Upper lobe of left lung (tissue), 6 donors: Measurements from ENCODE around the gene NPHP3. TPM values are rescaled to one million over a fixed set of nuclear protein-coding genes. Genes with fewer than 3 reads are reported as not detected.
"Not testable (repeated sequence)": the region's sequence is repeated elsewhere in the genome, so short reads cannot be mapped to it uniquely, and the experiment has no call there.

Experiments
- ATAC-seq, 2 donors: fragments of 200-7000 bp; cut with Tn5 transposase; one replicate each; pipeline ENCODE4 v1.9.1; 2022; ENCODE audit warnings: mild to moderate bottlenecking in 2 of 2, moderate library complexity in 2 of 2; ENCODE audit not compliant: low FRiP score in 2 of 2
- DNase-seq, 2 donors: peaks; one replicate each; pipeline ENCODE4 v3.0.0-alpha.2; 2019 to 2020
- H3K27ac ChIP-seq, 4 donors: fragments of 200-600 bp; sonication (generic); one replicate each; pipeline ENCODE4 v1.5.1; 2016 to 2019
- H3K27me3 ChIP-seq, 4 donors: fragments of 200-600 bp; sonication (generic); one replicate each; pipeline ENCODE4 v1.5.1; 2017 to 2019
- H3K36me3 ChIP-seq, 4 donors: fragments of 200-600 bp; sonication (generic); one replicate each; pipeline ENCODE4 v1.5.1; 2016 to 2019
- H3K4me1 ChIP-seq, 4 donors: fragments of 200-600 bp; sonication (generic); one replicate each; pipeline ENCODE4 v1.5.1; 2018 to 2019
- H3K4me3 ChIP-seq, 4 donors: fragments of 200-600 bp; sonication (generic); one replicate each; pipeline ENCODE4 v1.5.1; 2017 to 2019; ENCODE audit warnings: mild to moderate bottlenecking in 2 of 4, moderate library complexity in 1 of 4
- H3K9me3 ChIP-seq, 4 donors: fragments of 200-600 bp; sonication (generic); one replicate each; pipeline ENCODE4 v1.5.1; 2018 to 2019
- CTCF ChIP-seq, 6 experiments: fragments of 450-650 bp in 4 of 6; fragments of 200-600 bp in 2 of 6; sonication (generic) in 2 of 6; IDR thresholded peaks; one replicate each; pipeline ENCODE4 v1.5.1; 2016 to 2019; ENCODE audit warnings: antibody characterized with exemption in 6 of 6
- EP300 ChIP-seq, 4 donors: sonication (generic); formaldehyde crosslinking; IDR thresholded peaks; one replicate each; pipeline ENCODE4 v1.5.1; 2017; ENCODE audit warnings: antibody characterized with exemption in 4 of 4, control low read depth in 2 of 4
- POLR2A ChIP-seq, 4 donors: fragments of 450-650 bp; IDR thresholded peaks; one replicate each; pipeline ENCODE4 v1.5.1; 2016 to 2017; ENCODE audit warnings: antibody characterized with exemption in 4 of 4, mild to moderate bottlenecking in 2 of 4
- POLR2AphosphoS5 ChIP-seq, 2 donors: sonication (generic); formaldehyde crosslinking; IDR thresholded peaks; one replicate each; pipeline ENCODE4 v1.5.1; 2017; ENCODE audit warnings: antibody characterized with exemption in 2 of 2
- WGBS, 2 donors: methylation state at CpG; one replicate each; pipeline ENCODE4 v1.1.5; 2017 to 2018; 5-methylcytosine and 5-hydroxymethylcytosine counted together
- total RNA-seq, 6 donors: library from RNA; depleted of rRNA in 4 of 6; stranded (reverse); fragments of >200 nt in 4 of 6; gene quantifications; one replicate each; pipeline versions ENCODE4 v1.1.0 to v1.2.1, GENCODE V29; 2016 to 2021
- donor health status: DM: no; HTN: no; CAD: no; lungs with moderate emphysema.
- donor health status: DM: no; HTN: yes; CAD: no; lungs with severe emphysema.

NPHP3 gene
- total RNA-seq, 6 donors from 2014 or later: 21.1 to 78.6 (median 30.7) TPM

DNA sequence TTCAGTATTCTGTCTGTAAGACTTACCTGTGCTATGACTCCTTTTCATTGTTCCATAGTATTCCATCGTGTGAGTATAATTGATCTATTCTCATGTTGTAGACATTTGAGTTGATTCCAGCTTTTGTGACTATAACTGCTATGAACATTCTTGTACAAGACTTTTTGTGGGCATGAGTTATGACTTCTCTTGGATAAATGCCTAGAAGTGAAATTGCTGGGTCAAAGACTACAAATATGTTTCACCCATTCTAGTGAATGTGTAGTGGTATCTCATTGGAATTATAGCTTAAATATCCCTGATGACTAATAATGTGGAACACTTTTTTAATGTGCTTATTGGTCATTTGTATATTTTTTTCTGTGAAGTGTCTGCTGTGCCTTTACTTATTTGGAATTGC, 27.6 kb upstream of the NPHP3 start:
- H3K4me3 ChIP-seq: no peak overlapping the region
- ATAC-seq (no peak), DNase-seq (no peak)
- TF ChIP-seq CTCF (IDR thresholded peaks at IDR 0.05) (no peak), POLR2AphosphoS5 (IDR thresholded peaks at IDR 0.05) (no peak), POLR2A (IDR thresholded peaks at IDR 0.05) (no peak), EP300 (IDR thresholded peaks at IDR 0.05) (no peak)
- 86 to 87% methylated on average over 1 of the region's 1 CpG for WGBS, 2 donors
- H3K9me3 ChIP-seq: no peaks in the 10 kb centered on the region
- H3K4me1 ChIP-seq: no peaks in the 10 kb centered on the region
- no peaks in the 10 kb centered on the region for H3K36me3 ChIP-seq
- no peaks in the 10 kb centered on the region for H3K27me3 ChIP-seq
- H3K27ac ChIP-seq: no peak overlapping the region

DNA sequence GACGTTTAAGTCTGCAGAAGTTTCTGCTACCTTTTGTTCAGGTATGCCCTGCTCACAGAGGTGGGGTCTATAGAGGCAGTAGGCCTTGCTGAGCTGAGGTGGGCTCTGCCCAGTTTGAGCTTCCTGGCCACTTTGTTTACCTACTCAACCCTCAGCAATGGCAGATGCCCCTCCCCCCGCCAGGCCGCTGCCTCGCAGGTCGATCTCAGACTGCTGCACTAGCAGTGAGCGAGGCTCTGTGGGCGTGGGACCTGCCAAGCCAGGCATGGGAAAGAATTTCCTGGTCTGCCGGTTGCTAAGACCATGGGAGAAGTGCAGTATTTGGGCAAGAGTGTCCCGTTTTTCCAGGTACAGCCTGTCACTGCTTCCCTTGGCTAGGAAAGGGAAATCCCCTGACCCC, 24.5 kb upstream of the NPHP3 start:
- H3K36me3 ChIP-seq, H3K27ac ChIP-seq, H3K4me1 ChIP-seq, H3K4me3 ChIP-seq, H3K27me3 ChIP-seq, ATAC-seq, H3K9me3 ChIP-seq: not testable (repeated sequence)
- 65 to 84% methylated on average over 7 to 9 of the region's 9 CpGs for WGBS, 2 donors
- DNase-seq: peak in 1 of 2 donors; percentile 66

GRCh38 chr3:132738314-132738713, 16.1 kb upstream of the NPHP3 start:
- Histone ChIP-seq H3K4me1 (no peaks in the 10 kb centered on the region), H3K27ac (no peak overlapping the region), H3K27me3 (no peaks in the 10 kb centered on the region), H3K9me3 (no peaks in the 10 kb centered on the region), H3K36me3 (no peaks in the 10 kb centered on the region), H3K4me3 (no peak overlapping the region)
- DNase-seq: no peak
- WGBS, 2 donors: 96 to 100% methylated on average over 1 of the region's 1 CpG
- no peak for ATAC-seq
- TF ChIP-seq EP300 (IDR thresholded peaks at IDR 0.05): no peak
- no peak for TF ChIP-seq POLR2A (IDR thresholded peaks at IDR 0.05)
- TF ChIP-seq POLR2AphosphoS5 (IDR thresholded peaks at IDR 0.05): no peak
- TF ChIP-seq CTCF (IDR thresholded peaks at IDR 0.05): no peak

- H3K4me1 ChIP-seq: no peaks in the 10 kb centered on the region
- no peaks in the 10 kb centered on the region for H3K9me3 ChIP-seq
- no peaks in the 10 kb centered on the region for H3K27me3 ChIP-seq
- DNase-seq: no peak
- no peak overlapping the region for H3K27ac ChIP-seq
- no peak for ATAC-seq
- no peaks in the 10 kb centered on the region for H3K36me3 ChIP-seq
- TF ChIP-seq EP300 (IDR thresholded peaks at IDR 0.05) (no peak), CTCF (IDR thresholded peaks at IDR 0.05) (no peak), POLR2AphosphoS5 (IDR thresholded peaks at IDR 0.05) (no peak), POLR2A (IDR thresholded peaks at IDR 0.05) (no peak)
- H3K4me3 ChIP-seq: no peak overlapping the region
Measured at GRCh38 chr3:132735589-132735988, 13.4 kb upstream of the NPHP3 start.

- peak in 5 of 6 experiments; percentile 18 to 49 (median 21) for TF ChIP-seq CTCF (IDR thresholded peaks at IDR 0.05)
- no peak for TF ChIP-seq POLR2AphosphoS5 (IDR thresholded peaks at IDR 0.05)
- TF ChIP-seq EP300 (IDR thresholded peaks at IDR 0.05): no peak
- 4 to 9% methylated on average over 2 of the region's 2 CpGs for WGBS, 2 donors
- ATAC-seq (peak in 1 of 2 donors; percentile 79), DNase-seq (no peak)
- H3K36me3 ChIP-seq: no peaks in the 10 kb centered on the region
- no peaks in the 10 kb centered on the region for H3K9me3 ChIP-seq
- H3K4me1 ChIP-seq: peaks cover 0 to 3% (median 0%) of the 10 kb centered on the region in 4 donors
- no peak overlapping the region for H3K4me3 ChIP-seq
- no peaks in the 10 kb centered on the region for H3K27me3 ChIP-seq
- no peak overlapping the region for H3K27ac ChIP-seq
Measured at GRCh38 chr3:132730891-132731580, 8.8 kb upstream of the NPHP3 start.
